Measurements from ENCODE around the gene GPC5.
"Not testable (repeated sequence)": the region's sequence is repeated elsewhere in the genome, so short reads cannot be mapped to it uniquely, and the experiment has no call there.

GPC5 gene

GRCh38 chr13:91836553-91836952 is 438.1 kb downstream of the GPC5 start:
- no peak for DNase-seq

GRCh38 chr13:91845612-91846011 is 447.2 kb downstream of the GPC5 start:
- DNase-seq: no peak

- no peak for DNase-seq
These were observed 465.3 kb downstream of the GPC5 start for GRCh38 chr13:91863699-91864098.

GRCh38 chr13:91868351-91868750 is 469.9 kb downstream of the GPC5 start:
- no peak for DNase-seq

- DNase-seq: no peak
These were observed 480.1 kb downstream of the GPC5 start for GRCh38 chr13:91878491-91878890.

GRCh38 chr13:91879360-91879759 is 480.9 kb downstream of the GPC5 start:
- DNase-seq: no peak

GRCh38 chr13:91882918-91883317 is 484.5 kb downstream of the GPC5 start:
- DNase-seq: no peak

- DNase-seq: no peak
These were observed 491.2 kb downstream of the GPC5 start for GRCh38 chr13:91889641-91890040.

GRCh38 chr13:91891141-91891540 is 492.7 kb downstream of the GPC5 start:
- peak in 1 of 58 donors; percentile 2 for DNase-seq

- no peak for DNase-seq
These were observed 494.6 kb downstream of the GPC5 start for GRCh38 chr13:91893040-91893439.

- no peak for DNase-seq
These were observed 495.9 kb downstream of the GPC5 start for GRCh38 chr13:91894316-91894715.

- DNase-seq: no peak
These were observed 498.1 kb downstream of the GPC5 start for GRCh38 chr13:91896547-91896946.

- not testable (repeated sequence) for DNase-seq
These were observed 500.6 kb downstream of the GPC5 start for GRCh38 chr13:91898986-91899385.

- no peak for DNase-seq
These were observed 503.9 kb downstream of the GPC5 start for GRCh38 chr13:91902291-91902690.

- no peak for DNase-seq
These were observed 505.6 kb downstream of the GPC5 start for GRCh38 chr13:91904005-91904404.

- no peak for DNase-seq
These were observed 506.2 kb downstream of the GPC5 start for GRCh38 chr13:91904597-91904996.

GRCh38 chr13:91907398-91907797 is 509.0 kb downstream of the GPC5 start:
- no peak for DNase-seq

- no peak for DNase-seq
These were observed 511.2 kb downstream of the GPC5 start for GRCh38 chr13:91909617-91910016.

GRCh38 chr13:91922969-91923592 is 524.7 kb downstream of the GPC5 start:
- no peak for DNase-seq

GRCh38 chr13:91930687-91931086 is 532.3 kb downstream of the GPC5 start:
- no peak for DNase-seq

GRCh38 chr13:91934354-91934753 is 535.9 kb downstream of the GPC5 start:
- no peak for DNase-seq

GRCh38 chr13:91946498-91947070 is 548.2 kb downstream of the GPC5 start:
- DNase-seq: peak in 9 of 58 donors; percentile 0 to 55 (median 1)

- DNase-seq: no peak
These were observed 550.3 kb downstream of the GPC5 start for GRCh38 chr13:91948736-91949135.

GRCh38 chr13:91950803-91951202 is 552.4 kb downstream of the GPC5 start:
- no peak for DNase-seq

Data from anterior cingulate cortex (tissue), 58 donors.